CD4-positive, alpha-beta T cell treated with Interleukin-6 for 4 hours (primary cell): ENCODE data around the gene RXRA.
"Not testable (repeated sequence)": the region's sequence is repeated elsewhere in the genome, so short reads cannot be mapped to it uniquely, and the experiment has no call there.

Experiments used
- DNase-seq: peaks from one replicate; pipeline ENCODE4 v3.0.0-alpha.2; 2020; ENCODE audit warnings: mixed read lengths

The RXRA gene

DNA sequence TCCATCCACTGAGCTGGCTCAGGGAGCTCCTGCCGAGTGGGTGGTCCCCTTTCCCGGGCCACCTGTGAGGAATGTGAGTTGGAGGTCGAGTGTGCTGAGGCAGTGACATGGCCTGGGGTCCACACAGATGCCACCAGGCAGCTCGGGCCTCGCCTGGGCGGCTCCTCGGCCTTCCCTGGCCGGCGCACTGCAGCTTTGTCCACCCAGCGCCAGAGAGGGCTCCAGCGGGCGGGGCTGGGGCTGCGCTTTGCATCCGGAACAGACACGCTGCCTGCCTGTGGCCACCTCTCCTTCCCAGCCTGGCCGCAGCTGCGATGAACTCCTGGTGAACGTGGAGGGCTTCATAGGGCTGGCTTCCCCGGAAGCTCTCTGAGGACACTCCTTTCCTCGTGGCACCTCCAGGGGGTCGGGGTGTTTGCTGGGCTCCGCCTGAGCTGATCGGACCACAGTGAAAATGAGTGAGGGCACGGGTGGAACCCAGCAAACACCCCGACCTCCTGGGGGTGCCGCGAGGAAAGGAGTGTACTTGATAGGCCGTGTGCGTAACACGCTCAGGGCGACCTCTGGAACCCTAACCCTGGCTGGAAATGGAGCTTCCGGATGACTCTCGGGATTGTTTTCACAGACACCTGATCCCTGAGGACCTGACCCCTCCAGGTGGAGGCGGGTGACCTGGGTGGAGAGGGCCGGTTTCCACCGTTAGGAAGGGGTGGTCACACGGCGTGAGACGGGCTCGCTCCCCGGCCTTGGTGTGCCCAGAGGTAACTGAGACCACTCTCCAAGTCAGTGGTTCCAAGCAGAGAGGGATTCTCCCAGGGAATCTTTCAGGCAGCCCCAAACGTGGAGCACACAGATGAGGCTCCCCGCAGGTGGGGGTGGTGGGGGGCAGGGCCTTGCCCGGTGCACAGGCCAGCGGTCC is 31.8 kb upstream of the RXRA start:
- DNase-seq, result no peak

GRCh38 chr9:134295101-134295745 is 31.0 kb upstream of the RXRA start:
- DNase-seq, result no peak

DNA sequence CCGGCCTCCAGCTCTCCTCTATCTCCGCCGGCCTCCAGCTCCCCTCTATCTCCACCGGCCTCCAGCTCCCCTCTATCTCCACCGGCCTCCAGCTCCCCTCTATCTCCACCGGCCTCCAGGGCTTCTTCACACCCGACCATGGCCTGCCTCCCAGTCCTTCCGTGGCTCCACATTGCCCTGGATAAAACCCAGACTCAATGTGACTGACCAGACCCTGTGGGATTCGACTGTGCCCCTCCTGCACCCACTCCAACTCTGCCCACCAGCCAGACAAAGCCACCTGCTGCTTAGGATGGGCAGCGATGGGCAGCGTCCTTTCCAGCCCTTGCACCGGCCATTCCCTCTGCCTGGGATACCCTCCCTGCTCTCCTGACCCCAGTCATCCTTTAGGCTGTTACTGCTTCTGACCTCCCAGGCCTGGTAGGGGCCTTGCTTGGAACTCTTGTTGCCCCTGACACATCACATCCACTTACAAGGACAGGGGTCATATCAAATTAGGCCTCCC is 30.5 kb upstream of the RXRA start:
- DNase-seq, result no peak

GRCh38 chr9:134296301-134297082 is 29.8 kb upstream of the RXRA start:
- no peak for DNase-seq

DNA sequence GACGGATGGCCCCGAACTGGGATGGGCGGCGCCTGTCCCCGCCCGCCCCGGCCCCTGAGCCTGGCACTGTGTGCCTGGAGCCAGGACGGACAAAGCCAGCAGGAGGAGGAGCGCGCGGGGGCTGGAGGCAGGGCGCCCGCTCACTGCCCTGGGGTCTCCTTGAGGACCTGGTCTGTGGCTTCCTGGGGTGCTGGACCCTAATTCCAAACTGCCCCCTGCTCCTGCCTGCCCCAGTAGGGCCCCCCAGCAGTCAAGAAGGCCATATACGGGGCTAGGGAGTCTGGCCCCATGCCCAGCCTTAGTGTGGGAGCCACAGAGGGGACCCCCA is 29.2 kb upstream of the RXRA start:
- DNase-seq, result no peak

DNA sequence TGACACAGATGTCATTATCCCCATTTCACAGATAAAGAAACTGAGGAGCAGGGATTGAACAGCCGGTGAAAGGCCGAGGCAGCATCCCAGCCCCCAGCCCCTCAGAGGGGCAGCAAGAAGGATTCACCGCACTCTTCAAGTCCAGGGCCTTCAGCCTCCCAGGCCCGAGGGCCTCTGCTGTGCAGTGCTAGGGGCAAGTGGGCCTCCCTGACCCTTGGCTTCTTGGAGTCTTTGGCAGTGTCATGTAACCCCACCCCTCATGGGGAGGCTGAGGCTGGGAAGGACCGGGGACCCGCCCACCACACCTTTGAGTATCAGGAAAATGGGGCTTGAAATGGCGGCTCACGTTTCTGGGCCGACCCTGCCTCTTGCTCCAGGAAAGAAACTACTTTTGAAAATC is 28.7 kb upstream of the RXRA start:
- no peak for DNase-seq

DNA sequence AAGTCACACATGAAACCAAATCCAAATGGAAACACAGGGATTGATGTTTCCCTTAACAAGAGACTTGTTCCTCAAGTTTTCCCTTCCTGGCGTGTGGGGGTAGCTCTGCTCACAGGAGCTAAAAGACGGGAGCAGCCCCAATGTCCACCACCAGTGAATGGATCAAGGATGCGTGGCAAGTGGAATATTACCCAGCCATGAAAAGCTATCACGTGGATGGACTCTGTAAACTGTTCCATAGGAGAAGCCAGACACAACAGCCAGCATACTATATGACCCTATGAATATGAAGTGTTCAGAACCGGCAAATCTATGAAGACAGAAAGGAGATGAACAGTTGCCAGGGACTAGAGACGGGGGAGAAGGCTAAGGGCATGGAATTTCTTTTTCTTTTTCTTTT is 28.3 kb upstream of the RXRA start:
- no peak for DNase-seq

GRCh38 chr9:134299068-134299467 is 27.2 kb upstream of the RXRA start:
- DNase-seq, result no peak

DNA sequence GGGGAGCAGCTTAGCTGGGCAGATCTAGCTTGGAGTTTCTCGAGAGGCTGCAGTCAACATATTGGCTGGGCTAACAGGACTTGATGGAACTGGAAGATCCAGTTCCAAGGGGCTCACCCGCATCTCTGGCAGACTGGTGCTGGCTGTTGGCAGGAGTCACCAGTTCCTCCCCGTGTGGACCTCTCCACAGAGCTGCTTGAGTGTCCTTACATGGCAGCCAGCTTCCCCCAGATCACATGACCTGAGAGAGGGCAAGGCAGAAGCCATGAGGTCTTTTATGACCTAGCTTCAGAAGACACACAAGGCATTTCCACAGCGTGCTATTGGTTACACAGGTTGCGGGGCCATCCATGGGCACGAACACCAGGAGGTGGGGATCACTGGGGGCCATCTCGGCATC is 26.4 kb upstream of the RXRA start:
- DNase-seq, result no peak

GRCh38 chr9:134301387-134302129 is 24.7 kb upstream of the RXRA start:
- DNase-seq, result peak; percentile 65

DNA sequence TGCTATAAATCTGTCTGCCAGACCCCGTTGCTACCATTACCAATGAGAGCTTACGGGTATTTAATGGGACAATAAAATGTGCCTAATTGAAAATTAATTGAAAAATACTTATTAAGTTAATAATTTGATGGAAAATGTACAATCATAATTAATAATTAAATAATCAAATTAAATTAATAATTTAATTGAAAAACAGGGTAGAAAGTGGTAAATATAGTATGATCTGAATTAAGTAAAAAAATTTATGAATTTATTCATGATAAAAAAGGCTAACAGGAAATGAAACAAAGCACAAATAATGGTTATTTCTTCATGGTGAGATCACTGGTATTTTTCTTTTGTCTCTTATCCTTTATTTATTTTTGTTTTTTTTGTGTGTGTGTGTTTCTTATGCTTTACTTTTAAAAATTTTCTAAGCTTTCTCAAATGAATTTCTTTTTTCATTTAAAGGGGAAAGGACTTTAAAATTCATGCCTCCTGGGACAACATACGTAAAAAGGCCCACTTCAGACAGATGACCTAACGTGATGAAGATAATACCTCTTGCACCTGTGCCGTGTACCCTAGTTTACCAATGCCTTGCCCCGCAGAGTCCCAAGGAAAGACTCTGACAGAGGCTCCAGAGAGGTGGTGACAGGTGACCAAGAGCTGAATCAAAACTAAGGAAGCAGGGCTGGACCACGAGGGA is 24.0 kb upstream of the RXRA start:
- no peak for DNase-seq

DNA sequence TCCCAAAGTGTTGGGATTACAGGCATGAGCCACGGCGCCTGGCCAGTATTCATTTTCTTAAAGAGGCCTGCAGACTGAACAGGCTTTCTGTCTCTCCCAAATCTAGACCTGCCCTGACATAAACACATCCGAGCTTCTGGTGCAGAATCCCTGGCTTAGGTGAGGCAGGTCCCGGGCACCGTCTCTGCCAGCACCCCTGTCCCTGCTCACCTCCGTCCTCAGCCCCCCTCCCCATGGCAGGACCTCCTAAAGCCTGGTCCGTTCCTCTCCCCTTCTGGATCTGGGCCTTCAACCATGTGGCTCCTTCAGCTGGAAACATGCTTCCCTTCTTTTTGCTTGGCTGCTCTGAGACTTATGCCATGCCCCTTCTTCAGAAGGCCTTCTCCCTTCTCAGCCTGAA is 22.7 kb upstream of the RXRA start:
- no peak for DNase-seq

DNA sequence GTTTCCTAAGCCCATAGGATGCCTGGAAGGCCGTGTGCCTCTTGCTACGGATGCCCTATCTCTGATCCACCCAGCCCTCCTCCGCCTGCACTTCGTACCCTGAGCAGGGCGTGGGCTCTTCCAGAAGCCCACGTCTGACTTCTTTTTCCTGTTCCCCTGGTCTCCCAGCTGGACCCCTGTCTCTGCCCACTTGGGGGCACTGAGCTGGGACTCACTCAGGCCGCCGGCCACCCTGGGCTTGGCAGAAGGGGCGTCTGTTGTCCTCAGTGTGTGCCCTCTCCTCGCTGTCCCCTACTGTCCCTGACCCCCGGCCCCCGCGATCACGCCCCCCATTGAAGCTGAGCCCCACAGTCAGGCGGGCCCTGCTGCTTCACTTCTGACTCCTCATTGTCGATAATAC is 22.0 kb upstream of the RXRA start:
- DNase-seq, result no peak

DNA sequence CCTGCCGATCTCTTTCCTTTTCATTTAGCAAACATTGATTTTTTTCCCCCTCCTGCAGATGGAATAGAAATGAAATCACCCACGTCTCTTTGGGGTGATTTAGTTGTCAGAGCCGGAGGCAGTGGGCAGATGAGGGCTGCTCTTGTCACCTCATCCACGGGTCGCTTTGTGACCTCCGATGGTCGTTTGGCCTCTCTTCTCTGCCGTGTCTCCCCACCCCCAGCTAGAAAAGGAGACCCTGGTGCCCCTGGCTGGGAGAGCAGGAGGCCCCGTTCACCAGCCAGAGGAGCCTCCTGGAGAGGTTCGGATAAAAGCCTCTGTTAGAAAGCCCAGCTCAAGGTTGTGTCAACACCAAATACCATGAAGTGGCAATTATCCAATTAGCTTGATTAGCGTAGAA is 21.6 kb upstream of the RXRA start:
- DNase-seq, result no peak

GRCh38 chr9:134305533-134305932 is 20.7 kb upstream of the RXRA start:
- DNase-seq, result no peak

GRCh38 chr9:134306042-134306441 is 20.2 kb upstream of the RXRA start:
- not testable (repeated sequence) for DNase-seq

DNA sequence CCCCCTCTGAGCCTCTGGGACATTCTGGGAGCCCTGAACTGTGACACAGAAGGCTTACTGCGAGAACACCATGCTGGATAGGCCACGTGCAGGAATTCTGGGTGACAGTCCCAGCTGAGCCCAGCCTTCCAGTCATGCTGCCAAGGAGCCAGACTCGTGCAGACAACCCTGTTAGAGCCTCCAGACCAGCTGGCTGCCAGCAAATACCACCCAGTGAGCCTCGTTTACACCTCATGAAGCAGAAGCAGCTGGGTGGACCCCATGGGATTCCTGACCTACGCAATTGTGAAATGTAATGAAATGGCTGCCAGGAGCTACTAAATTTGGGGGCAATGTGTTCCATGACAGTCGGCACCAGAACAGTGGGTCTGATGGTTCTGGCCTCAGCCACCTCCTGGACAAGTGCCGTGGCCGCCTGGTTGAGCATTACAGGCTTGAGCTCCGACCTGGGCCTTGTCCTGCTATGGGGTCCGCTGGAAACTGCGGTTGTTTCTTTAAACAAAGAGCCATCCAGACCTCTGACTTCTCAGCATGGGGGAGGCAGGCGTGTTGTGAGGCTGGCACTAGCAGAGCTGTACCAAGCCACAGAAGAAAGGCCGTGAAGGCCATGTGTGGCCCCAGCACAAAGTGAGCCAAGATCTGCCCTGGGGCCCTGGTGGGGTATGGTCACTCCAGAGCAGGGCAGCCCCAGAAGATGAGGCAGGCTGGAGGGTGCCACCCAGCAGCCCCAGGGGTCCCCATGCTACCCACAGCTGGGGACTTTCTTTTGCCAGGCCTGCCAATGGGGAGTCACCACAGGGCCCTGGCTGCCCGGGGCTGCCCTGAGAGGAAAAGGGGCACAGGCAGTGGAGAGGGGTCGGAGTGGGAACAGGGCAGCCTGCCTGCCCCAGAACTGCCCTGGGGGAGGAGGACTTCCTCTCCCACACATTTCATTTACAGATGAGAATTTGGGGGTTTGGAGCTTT is 19.3 kb upstream of the RXRA start:
- DNase-seq, result no peak

- no peak for DNase-seq
These were observed 18.3 kb upstream of the RXRA start for GRCh38 chr9:134307674-134308638.

DNA sequence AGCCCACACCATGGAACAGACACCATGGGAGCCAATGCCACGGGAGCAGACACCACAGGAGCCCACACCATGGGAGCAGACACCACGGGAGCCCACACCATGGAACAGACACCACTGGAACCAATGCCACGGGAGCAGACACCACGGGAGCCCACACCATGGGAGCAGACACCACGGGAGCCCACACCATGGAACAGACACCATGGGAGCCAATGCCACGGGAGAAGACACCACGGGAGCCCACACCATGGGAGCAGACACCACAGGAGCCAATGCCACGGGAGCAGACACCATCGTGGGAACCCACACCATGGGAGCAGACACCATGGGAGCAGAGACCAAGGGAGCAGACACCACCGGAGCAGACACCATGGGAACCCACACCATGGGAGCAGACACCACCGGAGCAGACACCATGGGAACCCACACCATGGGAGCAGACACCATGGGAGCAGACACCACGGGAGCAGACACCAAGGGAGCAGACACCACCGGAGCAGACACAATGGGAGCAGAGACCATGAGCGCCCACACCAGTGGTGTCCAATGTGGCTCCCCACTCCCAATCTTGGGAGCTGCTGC is 17.5 kb upstream of the RXRA start:
- DNase-seq, result not testable (repeated sequence)
